Brain pericyte (primary cell): Measurements from ENCODE around the gene UBQLN4.

Experiments used
- DNase-seq: peaks from one replicate; pipeline ENCODE4 v3.0.0-alpha.2; 2012; ENCODE audit warnings: low read depth, low spot score

Gene UBQLN4

GRCh38 chr1:156014829-156015228, 38.8 kb downstream of the UBQLN4 start:
- DNase-seq: no peak

GRCh38 chr1:156012051-156012817, 41.4 kb downstream of the UBQLN4 start:
- DNase-seq: no peak

- no peak for DNase-seq
These were observed 44.2 kb downstream of the UBQLN4 start for GRCh38 chr1:156009404-156009803.

GRCh38 chr1:156006666-156007376, 46.8 kb downstream of the UBQLN4 start:
- DNase-seq: no peak

GRCh38 chr1:156004843-156005584, 48.6 kb downstream of the UBQLN4 start:
- DNase-seq: no peak

GRCh38 chr1:156003923-156004188, 49.7 kb downstream of the UBQLN4 start:
- no peak for DNase-seq

GRCh38 chr1:156002188-156002911, 51.2 kb downstream of the UBQLN4 start:
- DNase-seq: no peak

GRCh38 chr1:156001662-156002171, 51.9 kb downstream of the UBQLN4 start:
- no peak for DNase-seq

GRCh38 chr1:156001021-156001661, 52.5 kb downstream of the UBQLN4 start:
- no peak for DNase-seq

- no peak for DNase-seq
These were observed 53.6 kb downstream of the UBQLN4 start for GRCh38 chr1:155999964-156000363.

GRCh38 chr1:155996166-155996565, 57.4 kb downstream of the UBQLN4 start:
- DNase-seq: no peak

GRCh38 chr1:155993595-155993994, 60.0 kb downstream of the UBQLN4 start:
- DNase-seq: no peak

- DNase-seq: no peak
These were observed 63.4 kb downstream of the UBQLN4 start for GRCh38 chr1:155990005-155990739.

GRCh38 chr1:155989242-155990004, 64.2 kb downstream of the UBQLN4 start:
- no peak for DNase-seq
